Measurements from ENCODE around the gene KRTAP6-1. TPM values are rescaled to one million over a fixed set of nuclear protein-coding genes. Genes with fewer than 3 reads are reported as not detected.

The KRTAP6-1 gene, protein sequence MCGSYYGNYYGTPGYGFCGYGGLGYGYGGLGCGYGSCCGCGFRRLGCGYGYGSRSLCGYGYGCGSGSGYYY
- total RNA-seq, result not detected
- not detected for polyA plus RNA-seq
- long read RNA-seq, donor 1, result 0 reads
- long read RNA-seq, donor 2, result 0 reads

DNA sequence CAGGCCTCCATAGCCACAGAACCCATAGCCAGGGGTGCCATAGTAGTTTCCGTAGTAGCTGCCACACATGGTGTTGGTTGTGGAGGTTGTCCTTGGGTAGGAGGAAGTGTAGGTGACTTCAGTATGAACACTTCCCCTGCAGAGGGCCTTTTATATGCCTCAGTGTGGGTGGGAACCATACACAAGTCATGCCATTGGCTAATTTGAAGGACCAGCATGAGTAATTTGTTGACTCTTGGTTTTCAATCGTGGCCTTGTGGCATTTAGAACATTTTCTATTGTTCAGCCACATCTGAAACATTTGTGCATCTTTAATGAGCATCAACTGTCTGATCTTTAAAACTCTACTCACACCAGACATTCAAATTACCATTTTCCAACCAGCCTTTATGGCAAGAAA lies at the start of gene KRTAP6-1:
KRTAP6-1 (minus strand) TSS at position 95 of the 400 bp plus-strand sequence; CDS start at position 69, 26 bp downstream.
- Histone ChIP-seq H3K9me3 (ENCODE audit: control insufficient read depth, low read length) (no peaks in the 10 kb centered on the region), H3K27me3 (ENCODE audit: control insufficient read depth in 1 of 2, insufficient read depth in 2 of 2, low read length in 1 of 2) (no peaks in the 10 kb centered on the region), H3K4me3 (ENCODE audit: low read length in 2 of 2) (no peak within 1 kb of the TSS), H3K27ac (ENCODE audit: low read depth in 1 of 2, low read length in 2 of 2) (no peak within 1 kb of the TSS), H3K4me1 (ENCODE audit: control insufficient read depth in 1 of 2, insufficient read depth in 2 of 2, low read length in 2 of 2) (no peaks in the 10 kb centered on the region), H3K36me3 (ENCODE audit: control insufficient read depth in 1 of 2, insufficient read depth in 2 of 2, low read length in 1 of 2) (no peaks in the 10 kb centered on the region)
- intact Hi-C loops (cut with DNase I), result no loop called here
- ATAC-seq (ENCODE audit: low FRiP score) (no peak), DNase-seq (no peak)
- WGBS, 2 donors, result 66 to 68% methylated on average over 2 of the region's 2 CpGs

DNA sequence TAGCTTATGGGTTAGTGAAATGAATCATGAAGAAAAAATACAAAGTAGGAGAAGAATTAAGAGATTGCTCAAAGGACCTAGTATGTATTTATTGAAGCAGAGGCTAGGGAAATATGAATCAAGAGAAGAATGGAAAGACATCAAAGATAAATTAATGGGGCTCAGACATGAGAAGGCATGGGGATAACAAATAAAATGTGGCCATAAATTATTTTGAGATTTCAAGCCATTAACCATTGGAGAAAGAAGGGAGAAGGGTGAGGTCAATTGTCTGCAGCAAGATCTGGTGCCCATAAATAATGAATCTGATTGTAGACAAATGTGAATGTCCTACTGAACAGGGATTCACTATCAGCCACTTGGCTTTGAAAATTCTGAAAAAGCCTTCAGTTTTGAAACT lies 39.2 kb upstream of the KRTAP6-1 start:
- intact Hi-C loops (cut with DNase I), result no loop called here
- no peak for DNase-seq
- Histone ChIP-seq H3K27ac (ENCODE audit: low read depth in 1 of 2, low read length in 2 of 2) (no peak overlapping the region), H3K36me3 (ENCODE audit: control insufficient read depth in 1 of 2, insufficient read depth in 2 of 2, low read length in 1 of 2) (no peaks in the 10 kb centered on the region), H3K4me3 (ENCODE audit: low read length in 2 of 2) (no peak overlapping the region), H3K4me1 (ENCODE audit: control insufficient read depth in 1 of 2, insufficient read depth in 2 of 2, low read length in 2 of 2) (no peaks in the 10 kb centered on the region), H3K9me3 (ENCODE audit: control insufficient read depth, low read length) (no peaks in the 10 kb centered on the region), H3K27me3 (ENCODE audit: control insufficient read depth in 1 of 2, insufficient read depth in 2 of 2, low read length in 1 of 2) (no peaks in the 10 kb centered on the region)
- no peak for ATAC-seq (ENCODE audit: low FRiP score)

DNA sequence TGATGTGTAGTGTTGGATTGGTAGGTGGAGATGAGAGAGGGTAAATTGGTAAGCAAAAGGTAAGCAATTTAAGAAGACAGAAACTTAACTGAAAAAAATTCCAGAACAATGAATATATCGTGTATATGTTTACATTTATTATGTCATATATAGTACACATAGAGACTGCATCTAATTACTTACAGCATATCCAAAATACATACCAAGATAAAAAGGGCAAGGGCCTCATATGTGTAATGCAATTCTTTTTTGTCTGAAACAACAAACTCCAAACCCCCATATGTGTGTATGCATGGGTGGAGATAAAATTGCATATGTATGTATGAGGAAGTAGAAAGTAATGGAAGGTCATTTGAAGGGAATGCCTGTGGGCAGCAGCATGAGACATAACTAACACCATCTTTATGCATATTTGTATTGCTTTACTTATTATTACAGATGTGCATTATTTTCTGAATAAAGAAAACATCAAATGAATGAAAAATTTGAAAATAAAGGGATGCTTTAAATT lies 33.2 kb upstream of the KRTAP6-1 start:
- no peak overlapping the region for H3K27ac ChIP-seq (ENCODE audit: low read depth in 1 of 2, low read length in 2 of 2)
- no peaks in the 10 kb centered on the region for H3K9me3 ChIP-seq (ENCODE audit: control insufficient read depth, low read length)
- H3K4me1 ChIP-seq (ENCODE audit: control insufficient read depth in 1 of 2, insufficient read depth in 2 of 2, low read length in 2 of 2), result no peaks in the 10 kb centered on the region
- no peak for ATAC-seq (ENCODE audit: low FRiP score)
- WGBS, 2 donors, result 80 to 87% methylated on average over 1 of the region's 1 CpG
- no peak overlapping the region for H3K4me3 ChIP-seq (ENCODE audit: low read length in 2 of 2)
- no peaks in the 10 kb centered on the region for H3K36me3 ChIP-seq (ENCODE audit: control insufficient read depth in 1 of 2, insufficient read depth in 2 of 2, low read length in 1 of 2)
- no peaks in the 10 kb centered on the region for H3K27me3 ChIP-seq (ENCODE audit: control insufficient read depth in 1 of 2, insufficient read depth in 2 of 2, low read length in 1 of 2)
- intact Hi-C loops (cut with DNase I), result no loop called here
- no peak for DNase-seq

DNA sequence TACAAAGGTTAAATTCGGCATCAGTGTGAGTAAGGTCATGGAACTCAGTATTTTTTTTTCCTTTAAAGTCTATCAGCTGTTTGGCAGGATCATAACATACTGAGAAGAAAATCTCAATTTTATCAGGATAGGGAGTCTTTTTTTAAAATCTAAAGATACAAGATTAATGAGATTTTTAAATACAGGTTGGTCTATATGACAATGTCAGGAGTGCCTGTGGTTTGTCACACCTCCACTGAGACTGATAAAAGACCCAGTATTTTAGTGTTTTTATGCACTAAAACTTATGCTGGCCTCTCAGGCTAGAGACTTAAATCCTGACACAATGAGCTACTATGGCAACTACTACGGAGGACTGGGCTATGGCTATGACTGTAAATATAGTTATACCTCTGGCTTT lies 28.8 kb upstream of the KRTAP6-1 start, which contains the start of gene KRTAP20-3:
KRTAP20-3 (plus strand) TSS at position 301 of the 400 bp plus-strand sequence.
- no peaks in the 10 kb centered on the region for H3K36me3 ChIP-seq (ENCODE audit: control insufficient read depth in 1 of 2, insufficient read depth in 2 of 2, low read length in 1 of 2)
- intact Hi-C loops (cut with DNase I), result no loop called here
- DNase-seq (no peak), ATAC-seq (ENCODE audit: low FRiP score) (no peak)
- H3K27me3 ChIP-seq (ENCODE audit: control insufficient read depth in 1 of 2, insufficient read depth in 2 of 2, low read length in 1 of 2), result no peaks in the 10 kb centered on the region
- no peak within 1 kb of the TSS for H3K4me3 ChIP-seq (ENCODE audit: low read length in 2 of 2)
- WGBS, 2 donors, result 70 to 73% methylated on average over 2 of the region's 2 CpGs
- H3K27ac ChIP-seq (ENCODE audit: low read depth in 1 of 2, low read length in 2 of 2), result no peak within 1 kb of the TSS
- H3K9me3 ChIP-seq (ENCODE audit: control insufficient read depth, low read length), result no peaks in the 10 kb centered on the region
- H3K4me1 ChIP-seq (ENCODE audit: control insufficient read depth in 1 of 2, insufficient read depth in 2 of 2, low read length in 2 of 2), result no peaks in the 10 kb centered on the region

DNA sequence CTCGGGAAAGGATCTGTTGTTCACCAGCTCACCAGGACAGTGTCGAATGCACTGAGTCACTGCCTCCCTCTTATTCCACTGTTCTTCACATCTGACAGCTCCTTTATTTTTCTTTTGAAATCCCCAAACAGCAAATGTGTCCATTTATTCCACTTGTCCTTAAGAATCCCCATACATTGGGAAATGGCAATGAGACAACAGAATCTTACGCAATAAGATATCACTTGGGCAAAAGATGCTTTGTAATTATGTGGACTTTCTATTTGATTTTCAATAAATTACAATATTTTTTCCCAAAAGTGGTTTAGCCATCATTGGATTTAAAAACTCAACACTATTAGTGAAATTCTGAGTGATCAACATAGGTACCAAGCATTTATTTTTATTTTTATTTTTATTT lies 25.0 kb upstream of the KRTAP6-1 start:
- no peak for DNase-seq
- no peaks in the 10 kb centered on the region for H3K9me3 ChIP-seq (ENCODE audit: control insufficient read depth, low read length)
- H3K36me3 ChIP-seq (ENCODE audit: control insufficient read depth in 1 of 2, insufficient read depth in 2 of 2, low read length in 1 of 2), result no peaks in the 10 kb centered on the region
- no peaks in the 10 kb centered on the region for H3K4me1 ChIP-seq (ENCODE audit: control insufficient read depth in 1 of 2, insufficient read depth in 2 of 2, low read length in 2 of 2)
- ATAC-seq (ENCODE audit: low FRiP score), result no peak
- H3K27ac ChIP-seq (ENCODE audit: low read depth in 1 of 2, low read length in 2 of 2), result no peak overlapping the region
- H3K27me3 ChIP-seq (ENCODE audit: control insufficient read depth in 1 of 2, insufficient read depth in 2 of 2, low read length in 1 of 2), result no peaks in the 10 kb centered on the region
- intact Hi-C loops (cut with DNase I), result no loop called here
- 79 to 82% methylated on average over 3 of the region's 3 CpGs for WGBS, 2 donors
- H3K4me3 ChIP-seq (ENCODE audit: low read length in 2 of 2), result no peak overlapping the region

DNA sequence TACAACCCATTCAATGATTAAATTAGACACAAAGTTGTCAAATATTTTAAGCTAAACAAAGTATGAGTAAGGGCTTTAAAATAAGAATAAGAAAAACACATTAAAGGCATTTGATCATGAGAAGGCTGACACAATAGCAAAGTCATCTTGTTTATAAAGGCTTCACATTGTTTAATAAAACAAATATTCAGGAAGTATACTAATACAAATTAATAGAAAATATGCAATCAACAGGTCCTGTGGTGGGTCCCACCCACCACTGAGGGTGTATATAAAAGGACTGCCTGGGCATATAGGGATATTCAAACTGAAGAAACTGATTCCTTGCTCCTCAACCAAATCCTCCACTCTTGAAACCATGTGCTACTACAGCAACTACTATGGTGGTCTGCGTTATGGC lies 21.2 kb upstream of the KRTAP6-1 start, which contains the start of gene KRTAP20-2:
KRTAP20-2 (plus strand) TSS at position 301 of the 400 bp plus-strand sequence; CDS start at position 359, 58 bp downstream.
- H3K4me1 ChIP-seq (ENCODE audit: control insufficient read depth in 1 of 2, insufficient read depth in 2 of 2, low read length in 2 of 2), result no peaks in the 10 kb centered on the region
- no peaks in the 10 kb centered on the region for H3K9me3 ChIP-seq (ENCODE audit: control insufficient read depth, low read length)
- DNase-seq, result no peak
- WGBS, 2 donors, result 92 to 94% methylated on average over 1 of the region's 1 CpG
- no peak within 1 kb of the TSS for H3K4me3 ChIP-seq (ENCODE audit: low read length in 2 of 2)
- no peaks in the 10 kb centered on the region for H3K27me3 ChIP-seq (ENCODE audit: control insufficient read depth in 1 of 2, insufficient read depth in 2 of 2, low read length in 1 of 2)
- ATAC-seq (ENCODE audit: low FRiP score), result no peak
- intact Hi-C loops (cut with DNase I), result no loop called here
- H3K27ac ChIP-seq (ENCODE audit: low read depth in 1 of 2, low read length in 2 of 2), result no peak within 1 kb of the TSS
- H3K36me3 ChIP-seq (ENCODE audit: control insufficient read depth in 1 of 2, insufficient read depth in 2 of 2, low read length in 1 of 2), result no peaks in the 10 kb centered on the region

DNA sequence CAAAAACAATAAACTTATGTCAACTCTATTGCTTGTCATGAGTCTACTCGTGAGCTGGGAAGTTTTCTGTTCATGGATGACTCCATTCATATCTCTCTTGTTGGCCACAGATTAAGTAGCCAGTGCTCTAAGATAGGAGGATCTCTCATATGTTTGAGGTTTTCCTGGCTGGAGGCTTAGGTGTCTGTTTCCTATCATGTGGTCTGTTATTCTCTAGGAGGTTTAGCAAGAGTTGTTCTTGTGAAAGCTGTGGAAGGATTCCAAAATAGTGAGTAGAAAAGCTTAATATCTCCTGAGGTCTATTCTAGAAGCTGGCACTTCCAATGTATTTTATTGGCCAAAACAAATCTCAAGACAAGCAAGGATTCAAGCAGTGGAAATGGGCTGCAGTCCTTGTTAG lies 15.5 kb upstream of the KRTAP6-1 start:
- 10 to 13% methylated on average over 1 of the region's 1 CpG for WGBS, 2 donors
- Histone ChIP-seq H3K4me3 (ENCODE audit: low read length in 2 of 2) (no peak overlapping the region), H3K36me3 (ENCODE audit: control insufficient read depth in 1 of 2, insufficient read depth in 2 of 2, low read length in 1 of 2) (no peaks in the 10 kb centered on the region), H3K27me3 (ENCODE audit: control insufficient read depth in 1 of 2, insufficient read depth in 2 of 2, low read length in 1 of 2) (no peaks in the 10 kb centered on the region), H3K27ac (ENCODE audit: low read depth in 1 of 2, low read length in 2 of 2) (no peak overlapping the region), H3K4me1 (ENCODE audit: control insufficient read depth in 1 of 2, insufficient read depth in 2 of 2, low read length in 2 of 2) (no peaks in the 10 kb centered on the region), H3K9me3 (ENCODE audit: control insufficient read depth, low read length) (no peaks in the 10 kb centered on the region)
- DNase-seq (no peak), ATAC-seq (ENCODE audit: low FRiP score) (no peak)
- intact Hi-C loops (cut with DNase I), result no loop called here

DNA sequence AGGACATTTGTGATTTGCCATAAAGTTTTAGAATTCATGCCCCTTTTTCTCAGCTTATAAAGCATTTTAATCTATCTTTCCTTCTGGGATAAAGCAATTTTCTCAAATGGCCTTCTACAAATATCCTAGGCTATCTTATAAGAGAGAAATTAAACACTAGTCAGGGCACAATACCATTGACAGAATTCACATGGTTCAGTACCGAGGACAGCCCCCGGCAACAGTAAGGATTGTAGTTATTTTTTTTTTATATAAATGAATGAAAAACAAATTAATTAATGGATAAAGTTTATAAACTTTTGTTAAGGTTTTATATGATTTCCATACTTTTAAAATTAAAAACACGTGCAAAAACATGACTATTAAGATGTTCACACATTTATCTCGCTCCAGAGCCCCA lies 14.4 kb upstream of the KRTAP6-1 start:
- Histone ChIP-seq H3K4me1 (ENCODE audit: control insufficient read depth in 1 of 2, insufficient read depth in 2 of 2, low read length in 2 of 2) (no peaks in the 10 kb centered on the region), H3K9me3 (ENCODE audit: control insufficient read depth, low read length) (peaks cover 2% of the 10 kb centered on the region), H3K4me3 (ENCODE audit: low read length in 2 of 2) (no peak overlapping the region), H3K27ac (ENCODE audit: low read depth in 1 of 2, low read length in 2 of 2) (no peak overlapping the region), H3K36me3 (ENCODE audit: control insufficient read depth in 1 of 2, insufficient read depth in 2 of 2, low read length in 1 of 2) (no peaks in the 10 kb centered on the region), H3K27me3 (ENCODE audit: control insufficient read depth in 1 of 2, insufficient read depth in 2 of 2, low read length in 1 of 2) (no peaks in the 10 kb centered on the region)
- intact Hi-C loops (cut with DNase I), result no loop called here
- DNase-seq (no peak), ATAC-seq (ENCODE audit: low FRiP score) (no peak)
- WGBS, 2 donors, result 78 to 90% methylated on average over 4 of the region's 4 CpGs

DNA sequence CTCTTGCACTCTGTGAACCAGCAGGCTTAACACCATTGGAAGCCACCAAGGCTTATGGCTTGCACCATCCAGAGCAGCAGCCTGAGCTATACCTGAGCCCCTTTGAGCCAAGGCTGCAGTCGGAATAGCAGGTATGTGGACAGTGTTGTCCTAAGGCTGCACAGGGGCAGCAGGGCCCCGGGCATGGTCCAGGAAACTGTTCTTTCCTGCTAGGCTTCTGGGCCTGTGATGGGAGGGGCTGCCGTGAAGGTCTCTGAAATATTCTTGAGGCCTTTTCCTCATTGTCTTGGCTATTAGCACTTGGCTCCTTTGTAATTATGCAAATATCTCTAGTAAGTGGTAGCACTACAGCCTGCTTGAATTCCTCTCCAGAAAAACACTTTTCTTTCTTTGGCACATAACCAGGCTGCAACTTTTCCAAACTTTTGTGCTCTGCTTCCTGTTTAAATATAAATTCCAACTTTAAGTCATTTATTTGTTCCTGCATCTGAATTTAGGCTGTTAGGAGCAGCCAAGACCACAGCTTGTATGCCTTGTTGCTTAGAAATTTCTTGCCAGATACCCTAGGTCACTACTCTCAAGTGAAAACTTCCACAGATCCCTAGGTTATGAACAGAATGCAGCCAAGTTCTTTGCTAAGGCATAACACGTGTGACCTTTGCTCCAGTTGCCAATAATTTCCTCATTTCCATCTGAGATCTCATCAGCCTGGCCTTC lies 11.9 kb upstream of the KRTAP6-1 start:
- ATAC-seq (ENCODE audit: low FRiP score) (no peak), DNase-seq (no peak)
- intact Hi-C loops (cut with DNase I), result no loop called here
- H3K4me1 ChIP-seq (ENCODE audit: control insufficient read depth in 1 of 2, insufficient read depth in 2 of 2, low read length in 2 of 2), result no peaks in the 10 kb centered on the region
- H3K36me3 ChIP-seq (ENCODE audit: control insufficient read depth in 1 of 2, insufficient read depth in 2 of 2, low read length in 1 of 2), result no peaks in the 10 kb centered on the region
- 83 to 86% methylated on average over 4 of the region's 4 CpGs for WGBS, 2 donors
- H3K27me3 ChIP-seq (ENCODE audit: control insufficient read depth in 1 of 2, insufficient read depth in 2 of 2, low read length in 1 of 2), result no peaks in the 10 kb centered on the region
- H3K9me3 ChIP-seq (ENCODE audit: control insufficient read depth, low read length), result peaks cover 2% of the 10 kb centered on the region
- no peak overlapping the region for H3K4me3 ChIP-seq (ENCODE audit: low read length in 2 of 2)
- H3K27ac ChIP-seq (ENCODE audit: low read depth in 1 of 2, low read length in 2 of 2), result no peak overlapping the region

Data from aorta (tissue), 5 donors.